Astrocyte (in vitro differentiated cells and primary cell): ENCODE data around the gene MEIOSIN.

ENCODE experiments used
- CTCF ChIP-seq: IDR thresholded peaks from 2 replicates; pipeline ENCODE4 v1.5.1; 2011; ENCODE audit warnings: low read depth, mild to moderate bottlenecking, inconsistent platforms, low read length, moderate library complexity; ENCODE audit not compliant: insufficient read depth
- EZH2 ChIP-seq: IDR thresholded peaks from 2 replicates; pipeline ENCODE4 v1.6.1; 2012; ENCODE audit warnings: mild to moderate bottlenecking, low read length, inconsistent platforms; ENCODE audit not compliant: insufficient read depth

- no peak for TF ChIP-seq CTCF
- TF ChIP-seq EZH2: no peak
Observed at GRCh38 chr19:45778010-45778661, 44.9 kb downstream of the MEIOSIN start.
